ACC112 (cell line): ENCODE measurements around the gene CCNK.

Source experiments
- H2AFZ ChIP-seq: fragments of 200-600 bp; sonication (generic); one replicate; pipeline ENCODE4 v1.6.0; 2017; ENCODE audit warnings: antibody characterized with exemption, low read length; ENCODE audit not compliant: unreplicated experiment
- H3K27ac ChIP-seq: fragments of 200-600 bp; sonication (generic); 2 replicates; pipeline ENCODE4 v1.5.1; 2014; ENCODE audit warnings: low read depth, mild to moderate bottlenecking, antibody characterized with exemption, low read length, moderate library complexity
- H3K27me3 ChIP-seq: fragments of 200-600 bp; sonication (generic); 2 replicates; pipeline ENCODE4 v1.6.1; 2014; ENCODE audit warnings: mild to moderate bottlenecking, antibody characterized with exemption, low read length, moderate library complexity, mixed read lengths; ENCODE audit not compliant: insufficient read depth
- H3K36me3 ChIP-seq: fragments of 200-600 bp; sonication (generic); 2 replicates; pipeline ENCODE4 v1.6.1; 2016; ENCODE audit warnings: mild to moderate bottlenecking, antibody characterized with exemption, low read length, moderate library complexity, mixed read lengths; ENCODE audit not compliant: insufficient read depth
- H3K4me1 ChIP-seq: fragments of 200-600 bp; sonication (generic); one replicate; pipeline ENCODE4 v1.6.1; 2016; ENCODE audit warnings: low read length, mixed read lengths; ENCODE audit not compliant: insufficient read depth, unreplicated experiment, control insufficient read depth
- H3K4me3 ChIP-seq: fragments of 200-600 bp; sonication (generic); 2 replicates; pipeline ENCODE4 v1.5.1; 2014; ENCODE audit warnings: mild to moderate bottlenecking, low read depth, low read length
- H3K79me2 ChIP-seq: fragments of 200-600 bp; sonication (generic); one replicate; pipeline ENCODE4 v1.6.0; 2016; ENCODE audit warnings: low read length; ENCODE audit not compliant: control insufficient read depth, unreplicated experiment, insufficient read depth

CCNK gene

GRCh38 chr14:99527427-99528076 is 46.3 kb downstream of the CCNK start:
- Histone ChIP-seq H3K4me1 (peaks cover 31% of the 10 kb centered on the region), H3K27me3 (no peaks in the 10 kb centered on the region)

GRCh38 chr14:99529899-99530298 is 48.7 kb downstream of the CCNK start:
- H3K4me1 ChIP-seq = peaks cover 15% of the 10 kb centered on the region
- H2AFZ ChIP-seq = no peak overlapping the region
- H3K4me3 ChIP-seq = no peak overlapping the region
- H3K27ac ChIP-seq = no peak overlapping the region
- no peaks in the 10 kb centered on the region for H3K27me3 ChIP-seq
- no peaks in the 10 kb centered on the region for H3K36me3 ChIP-seq
- no peaks in the 10 kb centered on the region for H3K79me2 ChIP-seq

More at GRCh38 chr14:99527427-99528076, 46.3 kb downstream of the CCNK start:
- no peak overlapping the region for H3K4me3 ChIP-seq
- H2AFZ ChIP-seq = no peak overlapping the region
- H3K79me2 ChIP-seq = no peaks in the 10 kb centered on the region
- no peaks in the 10 kb centered on the region for H3K36me3 ChIP-seq
- no peak overlapping the region for H3K27ac ChIP-seq

DNA sequence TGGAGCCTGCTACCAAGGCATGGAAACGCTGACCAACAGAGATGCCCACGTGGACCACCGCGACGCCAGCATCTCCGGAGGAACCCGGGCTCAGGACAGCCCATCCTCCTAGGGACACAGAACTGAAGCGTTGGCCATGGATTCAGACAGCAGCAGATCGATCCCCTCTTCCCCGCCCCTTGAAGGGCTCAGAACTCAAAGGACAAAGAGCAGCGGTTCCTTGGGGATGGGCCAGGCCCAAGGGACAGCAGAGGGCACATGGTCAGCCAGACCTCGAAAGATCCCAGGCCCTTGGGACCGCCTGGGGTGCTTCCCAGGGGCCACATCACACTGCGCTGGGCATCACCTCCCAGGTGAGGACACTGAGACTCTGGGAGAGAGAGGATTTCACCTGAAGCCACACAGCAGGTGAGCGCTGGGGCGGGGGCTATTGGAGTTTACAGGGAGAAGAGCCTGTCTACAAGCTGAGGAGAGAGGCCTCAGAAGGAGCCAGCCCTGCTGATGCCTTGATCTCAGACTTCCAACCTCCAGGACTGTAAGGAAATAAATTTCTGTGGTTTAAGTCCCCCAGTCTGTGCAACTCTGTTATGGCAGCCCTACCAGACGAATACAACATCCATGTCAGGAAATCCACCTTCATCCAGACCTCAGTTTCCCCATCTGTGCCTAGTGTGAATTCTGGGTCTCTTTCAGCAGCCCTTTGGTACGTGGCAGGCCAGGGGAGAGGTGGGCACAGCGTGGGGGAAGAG is 49.4 kb downstream of the CCNK start:
- Histone ChIP-seq H2AFZ (no peak overlapping the region), H3K27me3 (no peaks in the 10 kb centered on the region), H3K4me3 (no peak overlapping the region), H3K36me3 (no peaks in the 10 kb centered on the region), H3K4me1 (peaks cover 9% of the 10 kb centered on the region), H3K27ac (no peak overlapping the region), H3K79me2 (no peaks in the 10 kb centered on the region)

DNA sequence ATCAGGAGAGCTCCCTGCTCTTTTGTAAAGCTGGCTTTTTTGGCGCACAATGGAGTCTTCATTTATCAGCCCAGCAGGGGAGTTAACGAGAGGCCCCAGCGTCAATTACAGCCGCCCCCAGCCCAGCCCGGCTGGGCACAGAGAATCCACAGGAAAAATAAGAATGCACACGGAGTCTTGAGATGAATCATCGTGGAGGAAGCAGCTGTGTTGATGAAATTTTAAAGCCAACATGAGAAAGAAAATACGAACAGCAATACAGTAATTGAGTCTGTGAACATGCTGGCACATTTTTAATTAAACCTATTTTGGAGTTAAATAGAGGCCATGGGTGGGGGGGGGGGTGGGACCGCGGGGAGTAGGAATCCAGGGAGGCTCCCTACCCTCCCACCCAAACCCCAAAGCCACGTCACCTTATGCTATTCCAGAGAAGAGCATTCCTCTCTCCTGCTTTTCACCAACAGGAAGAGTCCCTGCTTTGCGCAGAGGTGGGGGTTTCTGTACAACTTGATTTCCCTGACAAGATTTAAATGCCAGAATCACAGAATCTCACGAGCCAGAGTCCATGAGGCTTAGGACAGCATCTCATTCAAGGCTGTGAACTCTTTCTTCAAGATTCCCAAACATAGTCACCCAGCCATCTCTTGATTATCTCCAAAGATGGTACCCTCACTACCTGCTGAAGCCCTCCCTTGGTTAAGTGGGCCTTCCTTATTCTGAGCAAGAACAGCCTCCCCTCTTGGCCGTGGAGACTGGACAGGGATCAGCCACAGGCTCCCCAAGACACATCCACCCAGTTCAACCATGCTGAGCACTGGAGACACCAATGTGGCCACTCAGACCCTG is 50.3 kb downstream of the CCNK start:
- Histone ChIP-seq H3K4me1 (peaks cover 9% of the 10 kb centered on the region), H3K27me3 (no peaks in the 10 kb centered on the region), H3K4me3 (no peak overlapping the region), H3K27ac (no peak overlapping the region), H3K36me3 (no peaks in the 10 kb centered on the region), H2AFZ (no peak overlapping the region), H3K79me2 (no peaks in the 10 kb centered on the region)

DNA sequence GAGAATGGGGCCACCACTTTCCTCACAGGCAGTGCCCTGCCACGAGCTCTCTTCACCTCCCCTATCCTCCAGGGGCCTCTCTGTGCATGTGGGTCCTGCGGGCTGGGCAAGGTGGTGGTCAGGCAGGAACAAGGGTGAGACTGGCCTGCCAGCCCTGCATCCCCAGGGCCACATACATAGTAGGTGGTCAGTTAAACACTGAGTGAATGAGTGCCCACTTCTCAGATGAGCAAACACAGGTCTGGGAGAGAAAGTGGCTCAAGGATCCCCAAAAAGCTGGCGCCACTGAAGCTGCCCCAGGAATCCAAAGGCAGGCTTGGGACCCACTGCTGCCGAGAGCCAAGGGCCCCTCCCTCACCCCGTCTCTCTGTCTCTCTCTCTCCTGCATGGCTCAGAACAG is 51.1 kb downstream of the CCNK start:
- Histone ChIP-seq H2AFZ (no peak overlapping the region), H3K27me3 (no peaks in the 10 kb centered on the region), H3K36me3 (no peaks in the 10 kb centered on the region), H3K27ac (no peak overlapping the region), H3K79me2 (no peaks in the 10 kb centered on the region), H3K4me1 (peaks cover 16% of the 10 kb centered on the region), H3K4me3 (no peak overlapping the region)

GRCh38 chr14:99534333-99534732 is 53.1 kb downstream of the CCNK start:
- Histone ChIP-seq H3K79me2 (no peaks in the 10 kb centered on the region), H3K4me1 (peaks cover 30% of the 10 kb centered on the region), H3K27ac (no peak overlapping the region), H3K27me3 (no peaks in the 10 kb centered on the region), H3K4me3 (no peak overlapping the region), H2AFZ (no peak overlapping the region), H3K36me3 (no peaks in the 10 kb centered on the region)

DNA sequence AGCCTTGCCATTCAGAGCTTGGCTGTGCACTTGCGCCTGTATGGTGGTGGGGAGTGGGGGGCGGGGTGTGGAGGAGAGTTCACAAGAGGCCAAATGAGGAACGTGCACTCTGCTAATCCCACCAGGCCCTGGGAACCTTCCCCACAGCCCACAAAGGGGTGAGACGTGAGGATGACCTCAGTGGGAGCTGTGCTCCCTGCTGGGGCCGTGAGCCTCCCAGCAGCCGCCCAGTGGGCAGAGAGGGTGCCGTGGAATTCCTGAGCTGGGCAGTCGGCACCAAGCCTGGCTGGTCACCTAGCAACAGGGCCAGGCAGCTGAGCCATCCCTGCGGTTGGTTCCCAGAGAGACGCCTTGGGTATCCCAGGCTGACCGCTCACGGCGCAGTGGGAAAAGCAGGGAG is 53.7 kb downstream of the CCNK start:
- H3K36me3 ChIP-seq = no peaks in the 10 kb centered on the region
- H3K27me3 ChIP-seq = no peaks in the 10 kb centered on the region
- H3K79me2 ChIP-seq = no peaks in the 10 kb centered on the region
- no peak overlapping the region for H3K27ac ChIP-seq
- H3K4me3 ChIP-seq = no peak overlapping the region
- peaks cover 30% of the 10 kb centered on the region for H3K4me1 ChIP-seq
- H2AFZ ChIP-seq = no peak overlapping the region

GRCh38 chr14:99535448-99535847 is 54.2 kb downstream of the CCNK start:
- H3K4me3 ChIP-seq = no peak overlapping the region
- H3K36me3 ChIP-seq = no peaks in the 10 kb centered on the region
- no peak overlapping the region for H2AFZ ChIP-seq
- no peaks in the 10 kb centered on the region for H3K27me3 ChIP-seq
- no peak overlapping the region for H3K27ac ChIP-seq
- no peaks in the 10 kb centered on the region for H3K79me2 ChIP-seq
- peaks cover 30% of the 10 kb centered on the region for H3K4me1 ChIP-seq

- Histone ChIP-seq H3K4me1 (peaks cover 27% of the 10 kb centered on the region), H3K4me3 (no peak overlapping the region), H2AFZ (no peak overlapping the region), H3K27me3 (no peaks in the 10 kb centered on the region), H3K27ac (no peak overlapping the region), H3K79me2 (no peaks in the 10 kb centered on the region), H3K36me3 (no peaks in the 10 kb centered on the region)
Measured at GRCh38 chr14:99535908-99536778, 54.9 kb downstream of the CCNK start.

DNA sequence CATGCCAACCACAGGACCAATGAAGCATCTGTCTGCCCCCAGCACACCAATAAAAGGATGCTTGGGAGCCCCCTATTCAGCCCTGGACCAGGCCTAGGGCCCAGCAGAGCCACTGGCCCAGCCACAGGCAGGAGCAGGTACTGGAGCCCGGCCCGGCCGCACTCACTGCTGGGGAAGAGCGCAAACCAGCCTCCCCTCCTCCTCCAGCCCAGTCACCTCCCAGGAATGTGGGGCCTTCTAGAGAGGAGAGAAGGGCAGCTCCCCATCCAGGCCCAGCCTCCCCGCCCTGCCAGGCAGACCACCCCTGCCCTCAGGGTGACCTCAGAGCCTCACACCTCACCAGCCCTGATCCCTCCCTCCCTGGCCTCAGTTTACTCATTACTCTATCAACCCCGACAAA is 56.2 kb downstream of the CCNK start:
- no peak overlapping the region for H2AFZ ChIP-seq
- H3K79me2 ChIP-seq = no peaks in the 10 kb centered on the region
- no peaks in the 10 kb centered on the region for H3K36me3 ChIP-seq
- H3K27me3 ChIP-seq = no peaks in the 10 kb centered on the region
- H3K4me1 ChIP-seq = peaks cover 22% of the 10 kb centered on the region
- no peak overlapping the region for H3K27ac ChIP-seq
- no peak overlapping the region for H3K4me3 ChIP-seq
